IMR-90 (cell line): ENCODE measurements around the gene LSM8. TPM values are rescaled to one million over a fixed set of nuclear protein-coding genes. Genes with fewer than 3 reads are reported as not detected.
"Not testable (repeated sequence)": the region's sequence is repeated elsewhere in the genome, so short reads cannot be mapped to it uniquely, and the experiment has no call there.

Source experiments
- ATAC-seq: fragments of 200-7000 bp; cut with Tn5 transposase; 2 replicates; pipeline ENCODE4 v1.9.1; 2020; ENCODE audit warnings: low read depth, mild to moderate bottlenecking, moderate library complexity
- BruUV-seq: library from RNA; stranded (reverse); fragments of 400-500 nt; replicated peaks from 2 replicates; lab custom pipeline; 2021; lab: Mats Ljungman, UMichigan
- CTCF ChIA-PET: fragments of 300-600 bp; formaldehyde crosslinking; extraction: SDS; loops from one replicate; lab custom pipeline; 2021; ENCODE audit warnings: antibody characterized with exemption; lab: Yijun Ruan, JAX
- POLR2A ChIA-PET: fragments of 300-600 bp; sonication (Branson Sonifier 250); formaldehyde crosslinking; loops from one replicate; lab custom pipeline; 2022; ENCODE audit warnings: antibody characterized with exemption; ENCODE audit not compliant: unreplicated experiment; lab: Charles Lee
- DNase-seq: peaks from one replicate; pipeline ENCODE4 v3.0.0; 2013
- H2AFZ ChIP-seq: replicated peaks from 2 replicates; pipeline ENCODE3; 2013; ENCODE audit warnings: low read length, mild to moderate bottlenecking; ENCODE audit not compliant: poor library complexity
- H2AK5ac ChIP-seq: 2 replicates; pipeline ENCODE4 v1.6.1; 2013; ENCODE audit warnings: low read depth, low read length, inconsistent platforms
- H2AK9ac ChIP-seq: replicated peaks from 2 replicates; pipeline ENCODE3; 2013; ENCODE audit warnings: mild to moderate bottlenecking, low read depth, low read length, moderate library complexity; ENCODE audit not compliant: poor library complexity
- H2BK120ac ChIP-seq: 2 replicates; pipeline ENCODE4 v1.6.1; 2013; ENCODE audit warnings: low read depth, low read length, inconsistent platforms
- H2BK15ac ChIP-seq: 3 replicates; pipeline ENCODE4 v1.6.1; 2013; ENCODE audit warnings: low read depth, low read length, inconsistent platforms
- H2BK20ac ChIP-seq: 2 replicates; pipeline ENCODE4 v1.6.1; 2013; ENCODE audit warnings: low read depth, mild to moderate bottlenecking, inconsistent platforms, low read length, moderate library complexity
- H2BK5ac ChIP-seq: 2 replicates; pipeline ENCODE4 v1.6.1; 2013; ENCODE audit warnings: mild to moderate bottlenecking, low read depth, low read length, inconsistent platforms; ENCODE audit not compliant: poor library complexity, severe bottlenecking
- H3K14ac ChIP-seq: replicated peaks from 2 replicates; pipeline ENCODE4 v1.6.1; 2013; ENCODE audit warnings: low read depth, low read length, inconsistent platforms
- H3K18ac ChIP-seq: 2 replicates; pipeline ENCODE4 v1.6.1; 2013; ENCODE audit warnings: low read depth, low read length, control low read depth
- H3K23ac ChIP-seq: 2 replicates; pipeline ENCODE4 v1.6.1; 2013; ENCODE audit warnings: low read depth, low read length, inconsistent platforms
- H3K27ac ChIP-seq: 2 replicates; pipeline ENCODE4 v1.5.1; 2013; ENCODE audit warnings: mild to moderate bottlenecking, control low read depth, low read length; ENCODE audit not compliant: insufficient read depth
- H3K27me3 ChIP-seq: 2 replicates; pipeline ENCODE4 v1.6.1; 2013; ENCODE audit warnings: low read length; ENCODE audit not compliant: control insufficient read depth, insufficient read depth
- H3K36me3 ChIP-seq: 2 replicates; pipeline ENCODE4 v1.6.1; 2013; ENCODE audit warnings: low read length, mixed read lengths; ENCODE audit not compliant: control insufficient read depth, insufficient read depth
- H3K4ac ChIP-seq: 2 replicates; pipeline ENCODE4 v1.6.1; 2013; ENCODE audit warnings: low read depth, low read length, inconsistent platforms
- H3K4me1 ChIP-seq: 2 replicates; pipeline ENCODE4 v1.6.1; 2013; ENCODE audit warnings: low read length, mixed read lengths; ENCODE audit not compliant: control insufficient read depth, insufficient read depth
- H3K4me2 ChIP-seq: 2 replicates; pipeline ENCODE4 v1.6.1; 2013; ENCODE audit warnings: low read depth, mild to moderate bottlenecking, control low read depth, low read length, moderate library complexity
- H3K4me3 ChIP-seq: 2 replicates; pipeline ENCODE4 v1.5.1; 2013; ENCODE audit warnings: low read depth, mild to moderate bottlenecking, control low read depth, low read length, moderate library complexity; ENCODE audit not compliant: insufficient read depth
- H3K56ac ChIP-seq: 2 replicates; pipeline ENCODE4 v1.6.1; 2013; ENCODE audit warnings: low read length, inconsistent platforms; ENCODE audit not compliant: insufficient read depth; ENCODE audit errors: extremely low read depth
- H3K79me1 ChIP-seq, 2 experiments: 2 replicates each; pipeline ENCODE4 v1.6.1; 2013; ENCODE audit warnings: low read length in 2 of 2, inconsistent platforms in 1 of 2, low read depth in 1 of 2
- H3K9ac ChIP-seq: 2 replicates; pipeline ENCODE4 v1.6.1; 2013; ENCODE audit warnings: low read depth, low read length, control low read depth
- H3K9me1 ChIP-seq: 2 replicates; pipeline ENCODE4 v1.6.1; 2013; ENCODE audit warnings: low read length, inconsistent platforms; ENCODE audit not compliant: insufficient read depth
- H3K9me3 ChIP-seq: 2 replicates; pipeline ENCODE4 v1.6.1; 2013; ENCODE audit warnings: low read length; ENCODE audit not compliant: control insufficient read depth, insufficient read depth
- H4K20me1 ChIP-seq: 2 replicates; pipeline ENCODE4 v1.6.1; 2013; ENCODE audit warnings: low read length, inconsistent platforms; ENCODE audit not compliant: insufficient read depth
- H4K5ac ChIP-seq: 2 replicates; pipeline ENCODE4 v1.6.1; 2013; ENCODE audit warnings: mild to moderate bottlenecking, low read depth, low read length, control low read depth
- H4K8ac ChIP-seq, 2 experiments: 2 replicates each; pipeline ENCODE4 v1.6.1; 2013; ENCODE audit warnings: low read depth in 2 of 2, low read length in 2 of 2, control low read depth in 1 of 2, inconsistent platforms in 1 of 2
- H4K91ac ChIP-seq: 2 replicates; pipeline ENCODE4 v1.6.1; 2013; ENCODE audit warnings: low read depth, low read length, inconsistent platforms; ENCODE audit not compliant: insufficient read depth
- WGBS, 2 experiments: methylation state at CpG; one replicate each; pipeline versions ENCODE4 v1.1.5 to v1.1.7; 2013; ENCODE audit warnings: missing lambda C conversion rate in 2 of 2; ENCODE audit not compliant: insufficient read length in 1 of 2; ENCODE audit errors: extremely low coverage in 2 of 2; 5-methylcytosine and 5-hydroxymethylcytosine counted together
- dilution Hi-C: fragments of 300-500 bp; cut with HindIII; formaldehyde crosslinking; loops from one replicate; pipeline ENCODE4 v1.14.3; 2018; ENCODE audit warnings: low sequenced_read_pairs; ENCODE audit not compliant: unreplicated experiment
- in situ Hi-C: fragments of 300-500 bp; cut with MboI; formaldehyde crosslinking; loops from 3 replicates; pipeline ENCODE4 v1.14.3; 2019; ENCODE audit warnings: low sequenced_read_pairs, inconsistent platforms, mixed read lengths
- intact Hi-C: fragments of 100-400 bp; cut with micrococcal nuclease; formaldehyde crosslinking; loops from 2 replicates; pipeline ENCODE4 v1.10.0; 2022
- polyA plus RNA-seq, 3 experiments: library from polyadenylated mRNA; depleted of rRNA; stranded (reverse); fragments of >200 nt; gene quantifications; 2 replicates each; pipeline ENCODE4 v1.2.3, GENCODE V29; 2012; ENCODE audit warnings: low replicate concordance in 1 of 3
- total RNA-seq: library from RNA; depleted of rRNA; stranded (reverse); fragments of >200 nt; gene quantifications from 2 replicates; pipeline ENCODE4 v1.2.3, GENCODE V29; 2012; rRNA removed

The LSM8 gene
- total and polyA plus RNA-seq, 2 of the 4 experiments (the other 2 are of a cell fraction): 9.7 to 30.2 TPM

- H3K4me2 ChIP-seq, H2BK15ac ChIP-seq, H2BK120ac ChIP-seq, H3K56ac ChIP-seq, H3K9me1 ChIP-seq, in situ Hi-C loops, H4K20me1 ChIP-seq, H3K4me1 ChIP-seq, H3K23ac ChIP-seq, dilution Hi-C loops, H2BK20ac ChIP-seq, H2AFZ ChIP-seq, H3K18ac ChIP-seq, DNase-seq, H4K8ac ChIP-seq, H3K27ac ChIP-seq, H3K79me1 ChIP-seq, H3K36me3 ChIP-seq, H3K9me3 ChIP-seq, H2AK5ac ChIP-seq, H2BK5ac ChIP-seq, intact Hi-C loops, POLR2A ChIA-PET, H3K4me3 ChIP-seq, H4K91ac ChIP-seq, H2AK9ac ChIP-seq, BruUV-seq, H3K4ac ChIP-seq, H3K27me3 ChIP-seq, H3K14ac ChIP-seq, ATAC-seq, CTCF ChIA-PET, H3K9ac ChIP-seq, H4K5ac ChIP-seq: not testable (repeated sequence)
- WGBS, 2 experiments: no CpG with 5 or more reads among the region's 2 CpGs
Measured at GRCh38 chr7:118240320-118240719, 56.4 kb downstream of the LSM8 start.

Other genes with a start within 250 kb of the LSM8 start
- gene ANKRD7, start 40.5 kb downstream of the LSM8 start, total RNA-seq: 0.18 and 0.28 TPM in 2 replicates
- 0.17 TPM in 2 replicates for gene ANKRD7, start 40.5 kb downstream of the LSM8 start, polyA plus RNA-seq (2012; rRNA removed)